ENCODE measurements around the gene TNS4.

- TF ChIP-seq EZH2 (IDR thresholded peaks at IDR 0.05; ENCODE audit: insufficient read depth, poor library complexity, severe bottlenecking) (no peak), EZH2phosphoT487 (IDR thresholded peaks at IDR 0.05; ENCODE audit: insufficient read depth, low read depth) (no peak)
Measured at GRCh38 chr17:40497695-40498094, 3.7 kb downstream of the TNS4 start.

All from GM23248 (cell line).